Stimulated activated CD4-positive, alpha-beta T cell treated with anti-CD3 and anti-CD28 coated beads, Interleukin-2, amount 100 ng/mL, for 24 hours (primary cell): ENCODE data around the gene INPP5A.

Experiments used
- DNase-seq, 2 donors: peaks; one replicate each; pipeline ENCODE4 v3.0.0-alpha.2; 2020

The INPP5A gene

GRCh38 chr10:132601567-132601966, 64.0 kb downstream of the INPP5A start:
- DNase-seq = no peak

- no peak for DNase-seq
Observed at GRCh38 chr10:132602614-132603013, 65.0 kb downstream of the INPP5A start.

- no peak for DNase-seq
Observed at GRCh38 chr10:132603851-132604533, 66.4 kb downstream of the INPP5A start.

- no peak for DNase-seq
Observed at GRCh38 chr10:132604686-132605085, 67.1 kb downstream of the INPP5A start.

GRCh38 chr10:132605390-132605789, 67.8 kb downstream of the INPP5A start:
- no peak for DNase-seq

GRCh38 chr10:132606031-132606491, 68.5 kb downstream of the INPP5A start:
- no peak for DNase-seq

GRCh38 chr10:132606536-132607316, 69.1 kb downstream of the INPP5A start:
- DNase-seq = no peak

- DNase-seq = no peak
Observed at GRCh38 chr10:132607491-132607890, 69.9 kb downstream of the INPP5A start.

GRCh38 chr10:132607961-132608495, 70.4 kb downstream of the INPP5A start:
- no peak for DNase-seq

GRCh38 chr10:132608511-132609195, 71.1 kb downstream of the INPP5A start:
- DNase-seq = no peak

- no peak for DNase-seq
Observed at GRCh38 chr10:132609211-132609610, 71.6 kb downstream of the INPP5A start.

- no peak for DNase-seq
Observed at GRCh38 chr10:132610071-132610701, 72.6 kb downstream of the INPP5A start.

- no peak for DNase-seq
Observed at GRCh38 chr10:132611026-132611910, 73.7 kb downstream of the INPP5A start.

- DNase-seq = no peak
Observed at GRCh38 chr10:132611986-132612385, 74.4 kb downstream of the INPP5A start.

GRCh38 chr10:132612571-132613504, 75.3 kb downstream of the INPP5A start:
- DNase-seq = no peak

- no peak for DNase-seq
Observed at GRCh38 chr10:132613566-132614348, 76.2 kb downstream of the INPP5A start.

- no peak for DNase-seq
Observed at GRCh38 chr10:132614431-132615340, 77.1 kb downstream of the INPP5A start.

- no peak for DNase-seq
Observed at GRCh38 chr10:132615341-132616169, 78.0 kb downstream of the INPP5A start.
